Adrenal gland (tissue), 12 donors: ENCODE results near the gene KRT71. TPM values are rescaled to one million over a fixed set of nuclear protein-coding genes. Genes with fewer than 3 reads are reported as not detected.
"Not testable (repeated sequence)": the region's sequence is repeated elsewhere in the genome, so short reads cannot be mapped to it uniquely, and the experiment has no call there.

Source experiments
- DNase-seq, 7 donors: peaks; one replicate each; pipeline ENCODE4 v3.0.0-alpha.2; 2019 to 2020
- H3K27ac ChIP-seq, 5 donors: fragments of 200-600 bp; sonication (generic) in 4 of 5; 1 replicate in 3 of 5; 2 replicates in 2 of 5; pipeline versions ENCODE4 v1.5.1 to v1.8.0; 2016 to 2020; ENCODE audit warnings: mild to moderate bottlenecking in 1 of 5
- H3K27me3 ChIP-seq: fragments of 200-600 bp; 2 replicates; pipeline ENCODE4 v1.8.0; 2021
- H3K36me3 ChIP-seq, 2 donors: fragments of 200-600 bp; replicated peaks in 1 of 2; 1 replicate in 1 of 2; 2 replicates in 1 of 2; pipeline versions ENCODE4 v1.5.1 to v1.8.0; 2018 to 2022
- H3K4me1 ChIP-seq, 2 donors: fragments of 200-600 bp; replicated peaks in 1 of 2; 1 replicate in 1 of 2; 2 replicates in 1 of 2; pipeline versions ENCODE4 v1.5.1 to v1.8.0; 2018 to 2021
- H3K4me3 ChIP-seq, 4 donors: fragments of 200-600 bp; sonication (generic) in 3 of 4; one replicate each; pipeline ENCODE4 v1.5.1; 2016 to 2018
- H3K9me3 ChIP-seq, 3 donors: fragments of 200-600 bp; sonication (generic) in 1 of 3; replicated peaks in 1 of 3; 1 replicate in 2 of 3; 2 replicates in 1 of 3; pipeline versions ENCODE4 v1.5.1 to v1.8.0; 2016 to 2021
- POLR2A ChIP-seq, 2 donors: fragments of 450-650 bp; IDR thresholded peaks; one replicate each; pipeline ENCODE4 v1.6.1; 2017; ENCODE audit warnings: antibody characterized with exemption in 2 of 2, mild to moderate bottlenecking in 2 of 2, moderate library complexity in 1 of 2
- WGBS, 4 donors: extraction: QIAGEN DNeasy Blood & Tissue Kit in 2 of 4; methylation state at CpG; one replicate each; pipeline versions ENCODE4 v1.1.5 to v1.1.7; 2013 to 2017; 5-methylcytosine and 5-hydroxymethylcytosine counted together
- intact Hi-C, 2 donors: fragments of 100-400 bp; cut with DNase I; formaldehyde crosslinking; loops; one replicate each; pipeline versions ENCODE4 v1.14.1 to v1.15.0; 2022 to 2023
- polyA plus RNA-seq, 3 donors: library from polyadenylated mRNA; stranded (reverse); fragments of 200-250 nt in 2 of 3; fragments of 350-450 nt in 1 of 3; fragmentation: Illumina TruSeq in 1 of 3; extraction: RNeasy Lipid Tissue Mini Kit (QIAGEN cat#74804) in 1 of 3; gene quantifications; one replicate each; pipeline ENCODE4 v1.2.3, GENCODE V29; 2013 to 2014
- total RNA-seq, 9 donors: library from RNA; depleted of rRNA in 4 of 9; stranded (reverse); fragments of >200 nt in 4 of 9; fragments of 120-200 nt in 1 of 9; fragmentation: NEBNext Ultra II Directional in 1 of 9; extraction: Animal tissue kit (Norgen Biotek cat#: 25700) in 1 of 9; gene quantifications; one replicate each; pipeline versions ENCODE4 v1.1.0 to v1.2.4, GENCODE V29; 2013 to 2023
- TF ChIP-seq, protein P1 (sequence below), 6 experiments: fragments of 450-650 bp in 4 of 6; fragments of 200-600 bp in 2 of 6; sonication (generic) in 1 of 6; IDR thresholded peaks; 1 replicate in 5 of 6; 2 replicates in 1 of 6; pipeline versions ENCODE4 v1.5.1 to v1.8.0; 2016 to 2021; ENCODE audit warnings: antibody characterized with exemption in 6 of 6, mild to moderate bottlenecking in 2 of 6, moderate library complexity in 1 of 6
- donor health status: healthy with polysubstance abuse.
- donor health status: Bipolar disorder and iron deficiency.
- donor health status: DM: yes; HTN: yes; CAD: no.
- donor health status: DM: no; HTN: no; CAD: no.
- donor health status: DM: no; HTN: no; CAD: no.
- donor health status: DM: yes; HTN: yes; CAD: no.

KRT71 gene
- total and polyA plus RNA-seq, 12 donors = not detected

DNA sequence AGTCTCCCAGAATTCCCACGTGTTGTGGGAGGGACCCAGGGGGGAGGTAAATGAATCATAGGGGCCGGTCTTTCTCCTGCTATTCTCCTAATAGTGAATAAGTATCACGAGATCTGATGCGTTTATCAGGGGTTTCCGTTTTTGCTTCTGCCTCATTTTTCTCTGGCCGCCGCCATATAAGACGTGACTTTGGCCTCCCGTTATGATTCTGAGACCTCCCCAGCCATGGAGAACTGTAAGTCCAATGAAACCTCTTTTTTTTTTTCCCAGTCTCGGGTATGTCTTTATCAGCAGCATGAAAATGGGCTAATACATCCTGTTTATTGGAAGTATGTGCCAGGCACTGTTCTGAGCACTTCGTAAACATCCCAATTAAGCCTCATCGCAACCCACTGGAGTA, 47.5 kb upstream of the KRT71 start:
- peaks cover 28% of the 10 kb centered on the region for H3K27me3 ChIP-seq
- H3K4me1 ChIP-seq = no peaks in the 10 kb centered on the region
- DNase-seq = no peak
- whole genome bisulfite sequencing, 4 donors = 79 to 87% (median 81%) methylated on average over 12 of the region's 12 CpGs
- TF ChIP-seq POLR2A (IDR thresholded peaks at IDR 0.05) = no peak
- TF ChIP-seq, protein P1, sequence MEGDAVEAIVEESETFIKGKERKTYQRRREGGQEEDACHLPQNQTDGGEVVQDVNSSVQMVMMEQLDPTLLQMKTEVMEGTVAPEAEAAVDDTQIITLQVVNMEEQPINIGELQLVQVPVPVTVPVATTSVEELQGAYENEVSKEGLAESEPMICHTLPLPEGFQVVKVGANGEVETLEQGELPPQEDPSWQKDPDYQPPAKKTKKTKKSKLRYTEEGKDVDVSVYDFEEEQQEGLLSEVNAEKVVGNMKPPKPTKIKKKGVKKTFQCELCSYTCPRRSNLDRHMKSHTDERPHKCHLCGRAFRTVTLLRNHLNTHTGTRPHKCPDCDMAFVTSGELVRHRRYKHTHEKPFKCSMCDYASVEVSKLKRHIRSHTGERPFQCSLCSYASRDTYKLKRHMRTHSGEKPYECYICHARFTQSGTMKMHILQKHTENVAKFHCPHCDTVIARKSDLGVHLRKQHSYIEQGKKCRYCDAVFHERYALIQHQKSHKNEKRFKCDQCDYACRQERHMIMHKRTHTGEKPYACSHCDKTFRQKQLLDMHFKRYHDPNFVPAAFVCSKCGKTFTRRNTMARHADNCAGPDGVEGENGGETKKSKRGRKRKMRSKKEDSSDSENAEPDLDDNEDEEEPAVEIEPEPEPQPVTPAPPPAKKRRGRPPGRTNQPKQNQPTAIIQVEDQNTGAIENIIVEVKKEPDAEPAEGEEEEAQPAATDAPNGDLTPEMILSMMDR (IDR thresholded peaks at IDR 0.05) = no peak
- intact Hi-C loops = no loop called here
- no peaks in the 10 kb centered on the region for H3K9me3 ChIP-seq
- no peak overlapping the region for H3K4me3 ChIP-seq
- H3K36me3 ChIP-seq = no peaks in the 10 kb centered on the region
- no peak overlapping the region for H3K27ac ChIP-seq

- H3K4me1 ChIP-seq = no peaks in the 10 kb centered on the region
- no peak overlapping the region for H3K27ac ChIP-seq
- no peak overlapping the region for H3K4me3 ChIP-seq
- no peaks in the 10 kb centered on the region for H3K9me3 ChIP-seq
- TF ChIP-seq POLR2A (IDR thresholded peaks at IDR 0.05) = no peak
- TF ChIP-seq, protein P1 (IDR thresholded peaks at IDR 0.05) = no peak
- H3K27me3 ChIP-seq = peaks cover 28% of the 10 kb centered on the region
- no peaks in the 10 kb centered on the region for H3K36me3 ChIP-seq
- no peak for DNase-seq
- intact Hi-C loops = no loop called here
- 40 to 58% (median 49%) methylated on average over 2 of the region's 2 CpGs for WGBS, 4 donors
These were observed 47.1 kb upstream of the KRT71 start for GRCh38 chr12:52600071-52600470.

DNA sequence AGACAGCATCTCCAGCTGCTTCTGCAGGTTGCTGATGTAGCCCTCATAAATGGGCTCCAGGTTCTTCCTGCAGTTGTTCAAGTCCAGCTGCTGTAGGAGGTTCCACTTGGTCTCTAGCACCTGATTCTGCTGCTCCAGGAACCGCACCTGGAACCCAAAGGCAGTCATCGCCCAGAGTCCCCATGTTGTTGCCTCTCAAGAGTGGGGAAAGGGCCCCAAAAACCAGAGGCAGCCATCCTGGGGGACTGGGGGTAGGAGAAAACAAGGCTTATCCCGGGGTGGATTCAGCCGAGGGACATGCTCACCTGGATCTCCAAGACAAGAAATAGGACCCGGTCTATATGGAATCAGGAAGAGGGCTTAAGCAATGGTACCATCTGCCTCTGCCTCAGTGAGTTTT, 46.0 kb upstream of the KRT71 start:
- peak in 1 of 7 donors; percentile 6 for DNase-seq
- Histone ChIP-seq H3K4me1 (no peaks in the 10 kb centered on the region), H3K27ac (no peak overlapping the region), H3K4me3 (no peak overlapping the region), H3K9me3 (no peaks in the 10 kb centered on the region), H3K27me3 (peaks cover 28% of the 10 kb centered on the region), H3K36me3 (no peaks in the 10 kb centered on the region)
- TF ChIP-seq, protein P1 (IDR thresholded peaks at IDR 0.05) = no peak
- no peak for TF ChIP-seq POLR2A (IDR thresholded peaks at IDR 0.05)
- WGBS, 4 donors = 75 to 83% (median 81%) methylated on average over 5 of the region's 5 CpGs
- intact Hi-C loops = no loop called here

DNA sequence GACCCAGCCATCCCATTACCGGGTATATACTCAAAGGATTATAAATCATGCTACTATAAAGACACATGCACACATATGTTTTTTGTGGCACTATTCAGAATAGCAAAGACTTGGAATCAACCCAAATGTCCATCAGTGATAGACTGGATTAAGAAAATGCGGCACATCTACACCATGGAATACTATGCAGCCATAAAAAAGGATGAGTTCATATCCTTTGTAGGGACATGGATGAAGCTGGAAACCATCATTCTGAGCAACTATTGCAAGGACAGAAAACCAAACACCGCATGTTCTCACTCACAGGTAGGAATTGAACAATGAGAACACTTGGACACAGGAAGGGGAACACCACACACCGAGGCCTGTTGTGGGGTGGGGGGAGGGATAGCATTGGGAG, 41.3 kb upstream of the KRT71 start:
- H3K36me3 ChIP-seq, H3K4me1 ChIP-seq, H3K27me3 ChIP-seq, H3K9me3 ChIP-seq, H3K4me3 ChIP-seq, intact Hi-C loops, H3K27ac ChIP-seq, DNase-seq: not testable (repeated sequence)
- WGBS, 4 donors = 79 to 91% (median 90%) methylated on average over 4 of the region's 4 CpGs

DNA sequence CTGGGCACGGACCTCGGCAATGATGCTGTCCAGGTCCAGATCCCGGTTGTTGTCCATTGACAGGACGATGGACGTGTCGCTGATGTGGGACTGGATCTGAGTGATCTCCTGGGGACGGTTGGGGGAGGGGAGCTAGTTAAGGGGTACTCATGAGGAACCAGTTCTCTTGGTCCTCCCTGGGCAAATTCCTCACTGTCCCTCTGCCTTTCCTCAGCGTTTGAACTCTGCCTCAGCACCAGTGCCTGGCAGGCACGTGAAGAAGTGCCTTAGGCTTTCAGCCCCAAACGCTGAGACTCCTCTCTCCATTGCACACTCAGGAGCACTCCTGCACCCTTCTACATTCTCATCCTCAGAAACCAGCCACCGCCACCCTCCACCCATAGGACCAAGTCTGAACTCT, 38.6 kb upstream of the KRT71 start:
- Histone ChIP-seq H3K27me3 (no peaks in the 10 kb centered on the region), H3K4me3 (no peak overlapping the region), H3K9me3 (no peaks in the 10 kb centered on the region), H3K36me3 (no peaks in the 10 kb centered on the region), H3K4me1 (no peaks in the 10 kb centered on the region), H3K27ac (no peak overlapping the region)
- intact Hi-C loops = no loop called here
- WGBS, 4 donors = 84 to 90% (median 88%) methylated on average over 6 to 11 of the region's 11 CpGs
- no peak for DNase-seq
- no peak for TF ChIP-seq POLR2A (IDR thresholded peaks at IDR 0.05)
- TF ChIP-seq, protein P1 (IDR thresholded peaks at IDR 0.05) = no peak
